ENCODE data around the gene CAPZA1. TPM values are rescaled to one million over a fixed set of nuclear protein-coding genes. Genes with fewer than 3 reads are reported as not detected.

CAPZA1 gene
- total RNA-seq, 1 experiment from 2014 or later: 148 TPM

GRCh38 chr1:112672009-112672408, 52.4 kb downstream of the CAPZA1 start:
- Histone ChIP-seq H3K27me3 (ENCODE audit: insufficient read depth, low read length) (no peaks in the 10 kb centered on the region), H3K27ac (ENCODE audit: low read depth, low read length) (no peak overlapping the region), H3K4me1 (ENCODE audit: control insufficient read depth in 1 of 2, insufficient read depth in 2 of 2, low read length in 2 of 2) (peaks cover 4 to 29% of the 10 kb centered on the region in 2 experiments; a peak in 3 of 4 replicates), H3K4me2 (ENCODE audit: low read length) (no peak overlapping the region), H3K9me3 (ENCODE audit: control insufficient read depth in 1 of 2, insufficient read depth in 1 of 2, low read depth in 1 of 2, low read length in 2 of 2) (no peaks in the 10 kb centered on the region), H2AFZ (ENCODE audit: low read depth, low read length, poor library complexity, severe bottlenecking) (no peak overlapping the region), H3K36me3 (ENCODE audit: control insufficient read depth in 1 of 2, insufficient read depth in 2 of 2, low read length in 2 of 2) (peaks cover 13 to 24% of the 10 kb centered on the region in 2 experiments; a peak in 3 of 4 replicates), H3K4me3 (replicated peaks in 1 of 2; ENCODE audit: low read depth in 1 of 2, low read length in 2 of 2) (no peak overlapping the region), H4K20me1 (ENCODE audit: insufficient read depth) (no peaks in the 10 kb centered on the region), H3K79me2 (ENCODE audit: insufficient read depth, low read length) (peaks cover 14% of the 10 kb centered on the region), H3K9ac (ENCODE audit: low read length) (no peak overlapping the region), H3K9me2 (ENCODE audit: insufficient read depth) (no peaks in the 10 kb centered on the region)
- ATAC-seq (no peak), DNase-seq (ENCODE audit: low read depth, low spot score) (no peak)
- CTCF ChIA-PET: no interaction called here
- RAD21 ChIA-PET (ENCODE audit: low non-redundant PET in 1 of 2, low total read pairs in 2 of 2, uncharacterized antibody in 2 of 2, unreplicated experiment in 2 of 2): no interaction called here
- TF ChIP-seq MAX (IDR thresholded peaks at IDR 0.05): no peak
- TF ChIP-seq EZH2 (IDR thresholded peaks at IDR 0.05): no peak
- TF ChIP-seq POLR2A (IDR thresholded peaks at IDR 0.05; ENCODE audit: borderline replicate concordance, extremely low read depth, insufficient read depth, insufficient read length): no peak
- TF ChIP-seq REST (IDR thresholded peaks at IDR 0.05; ENCODE audit: low read depth): no peak
- POLR2A ChIA-PET: no interaction called here
- intact Hi-C loops (cut with micrococcal nuclease): no loop called here
- BruUV-seq (replicated peaks): no TSS peak

GRCh38 chr1:112672842-112673241, 53.2 kb downstream of the CAPZA1 start:
- no peaks in the 10 kb centered on the region for H3K9me3 ChIP-seq (ENCODE audit: control insufficient read depth in 1 of 2, insufficient read depth in 1 of 2, low read depth in 1 of 2, low read length in 2 of 2)
- no peak overlapping the region for H3K9ac ChIP-seq (ENCODE audit: low read length)
- H3K9me2 ChIP-seq (ENCODE audit: insufficient read depth): no peaks in the 10 kb centered on the region
- intact Hi-C loops (cut with micrococcal nuclease): no loop called here
- H2AFZ ChIP-seq (ENCODE audit: low read depth, low read length, poor library complexity, severe bottlenecking): no peak overlapping the region
- H3K27ac ChIP-seq (ENCODE audit: low read depth, low read length): no peak overlapping the region
- DNase-seq (ENCODE audit: low read depth, low spot score) (no peak), ATAC-seq (no peak)
- H3K4me1 ChIP-seq (ENCODE audit: control insufficient read depth in 1 of 2, insufficient read depth in 2 of 2, low read length in 2 of 2): peaks cover 4 to 29% of the 10 kb centered on the region in 2 experiments; a peak in 3 of 4 replicates
- H4K20me1 ChIP-seq (ENCODE audit: insufficient read depth): no peaks in the 10 kb centered on the region
- POLR2A ChIA-PET: no interaction called here
- no peaks in the 10 kb centered on the region for H3K27me3 ChIP-seq (ENCODE audit: insufficient read depth, low read length)
- peaks cover 13 to 21% of the 10 kb centered on the region in 2 experiments; a peak in 3 of 4 replicates for H3K36me3 ChIP-seq (ENCODE audit: control insufficient read depth in 1 of 2, insufficient read depth in 2 of 2, low read length in 2 of 2)
- no peak overlapping the region for H3K4me3 ChIP-seq (replicated peaks in 1 of 2; ENCODE audit: low read depth in 1 of 2, low read length in 2 of 2)
- no TSS peak for BruUV-seq (replicated peaks)
- H3K4me2 ChIP-seq (ENCODE audit: low read length): no peak overlapping the region
- RAD21 ChIA-PET (ENCODE audit: low non-redundant PET in 1 of 2, low total read pairs in 2 of 2, uncharacterized antibody in 2 of 2, unreplicated experiment in 2 of 2): no interaction called here
- H3K79me2 ChIP-seq (ENCODE audit: insufficient read depth, low read length): peaks cover 22% of the 10 kb centered on the region
- CTCF ChIA-PET: interaction anchor here (1.0 to 1.3 kb wide), 3 partner anchors 8 to 281 kb away, joined by 5 read pairs; no protein-coding TSS in a partner anchor
- TF ChIP-seq CBX3 (IDR thresholded peaks at IDR 0.05; ENCODE audit: low read depth): no peak
- no peak for TF ChIP-seq ZNF274 (IDR thresholded peaks at IDR 0.05; ENCODE audit: low read depth, low read length)
- no peak for TF ChIP-seq MAX (IDR thresholded peaks at IDR 0.05)
- no peak for TF ChIP-seq REST (IDR thresholded peaks at IDR 0.05; ENCODE audit: low read depth)
- TF ChIP-seq, protein P1, sequence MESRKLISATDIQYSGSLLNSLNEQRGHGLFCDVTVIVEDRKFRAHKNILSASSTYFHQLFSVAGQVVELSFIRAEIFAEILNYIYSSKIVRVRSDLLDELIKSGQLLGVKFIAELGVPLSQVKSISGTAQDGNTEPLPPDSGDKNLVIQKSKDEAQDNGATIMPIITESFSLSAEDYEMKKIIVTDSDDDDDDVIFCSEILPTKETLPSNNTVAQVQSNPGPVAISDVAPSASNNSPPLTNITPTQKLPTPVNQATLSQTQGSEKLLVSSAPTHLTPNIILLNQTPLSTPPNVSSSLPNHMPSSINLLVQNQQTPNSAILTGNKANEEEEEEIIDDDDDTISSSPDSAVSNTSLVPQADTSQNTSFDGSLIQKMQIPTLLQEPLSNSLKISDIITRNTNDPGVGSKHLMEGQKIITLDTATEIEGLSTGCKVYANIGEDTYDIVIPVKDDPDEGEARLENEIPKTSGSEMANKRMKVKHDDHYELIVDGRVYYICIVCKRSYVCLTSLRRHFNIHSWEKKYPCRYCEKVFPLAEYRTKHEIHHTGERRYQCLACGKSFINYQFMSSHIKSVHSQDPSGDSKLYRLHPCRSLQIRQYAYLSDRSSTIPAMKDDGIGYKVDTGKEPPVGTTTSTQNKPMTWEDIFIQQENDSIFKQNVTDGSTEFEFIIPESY (IDR thresholded peaks at IDR 0.05; ENCODE audit: extremely low read depth, insufficient replicate concordance, low read length): no peak
- TF ChIP-seq ZFX (IDR thresholded peaks at IDR 0.05): no peak
- TF ChIP-seq JUND (IDR thresholded peaks at IDR 0.05): no peak
- TF ChIP-seq POLR2AphosphoS5 (IDR thresholded peaks at IDR 0.05; ENCODE audit: low read depth, low read length): no peak
